HPDE6-E6E7 (cell line): ENCODE data around the gene BCAP31.
"Not testable (repeated sequence)": the region's sequence is repeated elsewhere in the genome, so short reads cannot be mapped to it uniquely, and the experiment has no call there.

Experiments used
- DNase-seq: peaks from one replicate; pipeline ENCODE4 v3.0.0; 2011; ENCODE audit warnings: missing footprints; ENCODE audit errors: extremely low spot score

BCAP31 gene

DNA sequence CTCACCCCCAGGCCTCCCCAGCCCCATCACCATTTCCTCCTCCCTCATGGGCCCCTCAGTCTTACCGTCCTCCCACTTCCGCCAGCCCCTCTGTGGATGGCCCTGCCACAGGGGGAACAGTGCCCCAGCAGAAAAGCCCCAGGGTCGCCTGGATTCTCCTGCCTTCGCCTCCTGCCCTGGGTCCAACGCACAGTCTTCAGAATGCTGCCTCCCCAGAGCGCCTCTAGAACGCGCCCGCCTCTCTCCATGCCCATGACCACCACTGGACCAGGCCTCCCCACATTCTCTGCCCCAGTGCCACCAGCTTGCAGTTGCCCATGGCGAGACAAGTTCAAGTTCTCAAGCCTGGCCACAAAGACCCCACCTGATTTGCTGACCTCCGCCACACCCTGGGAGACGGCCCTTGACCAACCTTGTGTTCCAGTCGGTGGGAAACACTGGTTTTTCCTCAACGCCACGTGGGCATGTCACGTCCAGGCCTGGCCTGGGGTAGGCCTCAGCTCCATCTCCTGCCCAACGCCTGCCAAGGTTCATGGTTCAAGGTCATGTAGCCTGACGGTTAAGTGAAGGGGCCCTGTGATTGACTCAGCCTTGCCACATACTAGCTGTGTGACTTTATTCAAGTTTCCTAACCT lies 39.2 kb upstream of the BCAP31 start:
- DNase-seq = no peak

DNA sequence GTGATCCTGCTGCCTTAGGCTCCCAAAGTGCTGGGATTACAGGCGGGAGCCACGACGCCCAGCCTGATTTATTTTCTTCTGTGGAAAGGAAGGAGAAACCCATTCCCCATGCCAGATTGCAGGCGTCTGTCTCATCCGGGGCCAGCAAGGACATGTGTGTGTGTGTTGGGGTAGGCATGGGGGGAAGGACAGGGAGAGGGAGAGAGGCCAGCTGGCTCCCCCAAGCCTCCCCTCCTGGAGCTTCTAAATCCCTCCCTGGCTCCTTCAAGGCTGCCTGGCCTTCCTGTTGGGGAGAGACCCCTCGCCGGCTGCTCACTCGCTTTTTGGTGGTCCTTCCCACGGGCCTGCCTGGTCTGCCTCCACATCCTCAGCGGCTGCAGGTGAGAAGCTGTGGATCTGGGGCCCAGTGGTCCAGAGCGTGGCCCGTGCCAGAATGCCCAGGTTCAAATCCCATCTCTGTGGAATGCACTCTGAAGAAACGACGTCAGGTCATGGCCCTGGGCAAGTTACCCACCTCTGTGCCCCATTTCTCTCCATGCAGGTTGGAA lies 38.5 kb upstream of the BCAP31 start:
- no peak for DNase-seq

- DNase-seq = no peak
These were observed 37.7 kb upstream of the BCAP31 start for GRCh38 chrX:153761863-153762262.

- no peak for DNase-seq
These were observed 30.9 kb upstream of the BCAP31 start for GRCh38 chrX:153755136-153755535.

DNA sequence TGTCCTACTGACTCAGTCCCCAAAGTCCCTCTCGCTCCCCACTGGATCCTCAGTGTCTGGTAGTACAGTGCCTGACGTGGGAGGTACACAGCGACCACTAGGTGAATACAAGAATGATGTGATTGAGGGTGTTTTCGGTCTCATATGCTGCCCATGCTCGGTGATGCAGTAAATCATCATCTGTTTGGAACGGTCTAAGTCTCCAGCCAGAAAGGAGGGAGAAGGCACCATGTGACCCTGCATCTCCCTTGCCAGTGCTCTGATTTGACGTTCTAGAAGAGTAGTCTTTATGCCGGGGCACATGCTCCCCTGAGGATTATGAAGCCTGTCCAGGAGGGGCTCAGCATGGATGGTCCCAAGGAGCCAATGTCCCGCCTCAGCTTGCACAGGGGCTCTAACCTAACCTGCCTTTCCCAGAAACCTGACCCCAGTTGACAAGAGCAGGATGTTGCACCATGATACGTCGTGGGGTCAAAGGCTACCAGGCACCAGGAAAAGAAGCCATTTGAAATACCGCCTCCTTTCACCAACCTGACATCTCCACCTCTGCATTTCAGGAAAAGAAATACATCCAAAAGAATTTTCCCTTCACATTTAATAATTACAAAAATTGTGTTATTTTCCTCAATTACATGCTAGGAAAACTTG lies 26.1 kb upstream of the BCAP31 start:
- DNase-seq = no peak

- not testable (repeated sequence) for DNase-seq
These were observed 24.8 kb upstream of the BCAP31 start for GRCh38 chrX:153749017-153749416.

DNA sequence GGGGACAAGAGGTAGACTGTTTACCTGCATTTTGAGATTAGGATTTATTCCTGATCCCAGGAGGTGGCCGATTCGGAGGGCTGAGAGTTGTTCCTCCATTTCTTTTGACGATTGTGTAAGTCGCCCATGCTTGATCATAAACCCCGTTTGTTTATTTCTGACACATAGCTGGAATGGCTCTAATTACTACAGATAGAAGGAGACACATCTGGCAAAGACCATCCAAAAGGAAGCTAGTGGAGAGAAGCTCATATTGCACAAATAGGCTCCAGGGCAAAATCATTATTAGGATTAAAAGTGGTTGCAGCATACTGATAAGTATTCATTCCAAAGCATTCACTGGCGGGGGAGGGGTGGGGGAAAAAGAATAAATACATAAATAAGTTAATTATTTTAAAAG lies 22.8 kb upstream of the BCAP31 start:
- DNase-seq = not testable (repeated sequence)

DNA sequence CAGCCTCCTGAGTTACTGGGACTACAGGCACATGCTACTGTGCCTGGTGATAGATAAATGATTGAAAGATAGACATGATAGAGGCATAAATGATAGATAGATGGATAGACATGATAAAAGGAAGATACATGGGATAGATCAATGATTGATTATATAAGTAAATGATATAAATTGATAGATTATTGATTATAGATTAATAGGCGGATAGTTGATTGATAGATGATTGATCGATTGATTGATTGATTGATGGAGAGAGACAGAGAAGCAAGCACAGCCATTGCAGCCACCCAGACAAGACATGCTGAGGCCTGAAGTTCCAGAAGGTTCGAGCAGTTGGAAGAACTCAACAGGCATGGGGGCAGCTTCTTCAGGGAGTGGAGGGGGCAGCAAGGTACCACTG lies 22.2 kb upstream of the BCAP31 start:
- DNase-seq = no peak

GRCh38 chrX:153745067-153745433 lies 20.9 kb upstream of the BCAP31 start:
- not testable (repeated sequence) for DNase-seq

DNA sequence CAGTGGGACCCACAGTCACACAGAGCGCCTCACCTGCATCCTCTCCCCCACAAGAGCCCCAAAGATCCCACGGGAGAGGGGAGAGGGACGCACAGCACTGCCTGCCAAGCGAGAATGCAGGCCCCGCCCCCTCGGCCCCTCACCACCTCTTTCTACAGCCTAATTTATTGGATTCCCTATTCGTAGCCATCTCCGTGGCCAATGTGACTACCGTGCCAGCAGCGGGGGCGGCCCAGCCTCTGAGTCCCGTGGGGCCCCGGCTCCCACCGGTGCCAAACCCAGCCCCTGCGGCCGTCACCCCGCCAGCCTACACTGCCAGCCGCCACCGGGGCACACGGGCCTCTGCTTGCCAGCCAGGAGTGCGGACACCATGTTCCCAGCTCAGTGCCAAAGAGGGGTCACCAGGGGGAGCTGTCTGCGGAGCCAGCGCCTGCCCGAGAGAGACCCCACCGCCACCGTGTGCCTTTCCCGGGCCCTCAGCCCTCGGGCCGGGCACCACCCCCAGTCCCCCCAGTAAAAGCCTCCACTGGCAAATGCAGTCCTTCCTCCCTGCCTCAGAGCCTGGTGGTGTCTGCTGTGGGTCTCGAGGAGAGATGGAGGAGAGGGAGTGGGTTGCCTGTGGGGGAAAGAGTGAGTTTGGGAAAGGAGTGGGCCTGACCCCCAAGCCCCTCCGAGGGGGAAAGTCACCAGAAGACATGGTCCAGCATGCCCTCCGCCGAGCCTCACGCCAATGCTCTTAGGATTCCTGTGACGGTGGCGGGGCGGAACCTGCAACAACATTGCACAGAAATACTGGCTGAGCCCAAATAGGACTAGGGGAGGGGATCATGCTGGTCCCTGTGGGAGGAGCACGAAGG lies 20.3 kb upstream of the BCAP31 start:
- no peak for DNase-seq

DNA sequence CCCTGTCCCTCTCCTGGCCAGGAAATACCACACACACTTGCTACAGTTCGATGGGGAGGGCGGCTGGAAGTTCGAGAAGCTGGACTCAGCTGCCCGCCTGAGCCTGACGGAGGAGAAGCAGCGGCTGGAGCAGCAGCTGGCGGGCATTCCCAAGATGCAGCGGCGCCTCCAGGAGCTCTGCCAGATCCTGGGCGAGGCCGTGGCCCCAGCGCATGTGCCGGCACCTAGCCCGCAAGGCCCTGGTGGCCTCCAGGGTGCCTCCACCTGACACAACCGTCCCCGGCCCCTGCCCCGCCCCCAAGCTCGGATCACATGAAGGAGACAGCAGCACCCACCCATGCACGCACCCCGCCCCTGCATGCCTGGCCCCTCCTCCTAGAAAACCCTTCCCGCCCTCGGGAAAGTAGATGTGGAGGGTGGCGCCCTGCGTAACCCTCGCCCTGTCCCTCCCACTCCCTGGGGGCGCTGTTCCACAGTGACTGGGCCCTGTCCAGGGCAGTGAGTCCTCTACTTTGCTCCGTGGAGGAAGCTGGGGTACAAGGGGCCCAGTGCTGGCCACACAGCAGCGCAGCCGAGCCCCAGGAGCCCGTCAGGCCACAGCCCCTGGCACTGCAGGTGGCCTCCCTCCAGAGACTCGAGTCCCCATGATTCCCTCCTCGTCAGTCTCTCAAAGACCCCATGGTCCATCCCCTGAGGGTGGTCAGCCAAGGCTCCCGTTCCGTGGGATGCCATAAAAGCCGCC lies 19.5 kb upstream of the BCAP31 start:
- not testable (repeated sequence) for DNase-seq

DNA sequence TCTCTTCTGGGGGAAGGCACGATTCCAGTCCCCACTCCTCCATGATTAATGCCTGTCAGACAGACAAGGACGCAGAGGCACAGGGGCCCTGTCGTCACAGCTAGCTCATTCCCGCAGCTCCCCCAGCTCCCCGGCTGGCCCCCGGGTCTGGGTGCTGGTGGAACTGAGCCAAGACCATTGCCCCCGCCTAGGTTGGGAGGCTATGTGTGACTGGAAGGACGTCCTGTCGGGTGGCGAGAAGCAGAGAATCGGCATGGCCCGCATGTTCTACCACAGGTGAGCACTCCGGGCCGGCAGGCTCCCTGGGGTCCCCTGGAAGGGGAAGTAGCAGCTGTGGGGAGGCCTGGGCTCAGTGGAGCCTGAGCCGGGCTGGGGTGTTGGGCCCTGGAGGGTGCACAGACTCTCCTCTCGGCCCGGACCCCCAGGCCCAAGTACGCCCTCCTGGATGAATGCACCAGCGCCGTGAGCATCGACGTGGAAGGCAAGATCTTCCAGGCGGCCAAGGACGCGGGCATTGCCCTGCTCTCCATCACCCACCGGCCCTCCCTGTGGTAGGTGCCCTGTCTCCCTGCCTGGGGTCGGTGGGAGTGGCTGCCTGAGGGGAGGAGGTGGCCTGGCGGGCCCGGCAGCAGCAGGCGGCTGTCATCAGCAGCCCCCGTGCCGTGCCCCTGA lies 18.7 kb upstream of the BCAP31 start:
- DNase-seq = not testable (repeated sequence)

- DNase-seq = not testable (repeated sequence)
These were observed 17.9 kb upstream of the BCAP31 start for GRCh38 chrX:153742111-153742510.

DNA sequence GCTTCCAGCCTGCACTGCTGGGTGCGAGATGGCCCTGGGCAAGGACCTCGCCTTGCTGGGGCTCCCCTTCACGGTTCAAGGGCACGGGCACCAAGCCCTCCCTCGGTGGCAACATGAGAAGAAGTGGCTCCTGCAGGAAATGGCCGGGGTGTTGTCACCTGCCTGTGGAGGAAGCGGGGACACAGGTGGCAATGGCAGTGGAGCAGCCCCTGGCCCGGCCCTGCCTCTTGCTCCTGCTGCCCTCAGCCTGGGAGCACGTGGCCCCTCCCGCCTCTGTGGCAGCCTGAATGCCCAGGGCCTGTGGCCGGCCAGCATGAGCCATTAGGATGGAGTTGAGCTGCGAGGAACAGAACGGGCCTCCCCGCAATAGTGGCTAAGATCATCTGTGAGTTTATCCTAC lies 17.3 kb upstream of the BCAP31 start:
- no peak for DNase-seq

GRCh38 chrX:153740631-153741222 lies 16.5 kb upstream of the BCAP31 start:
- no peak for DNase-seq

GRCh38 chrX:153739754-153740486 lies 15.7 kb upstream of the BCAP31 start:
- DNase-seq = peak; percentile 68

- DNase-seq = no peak
These were observed 13.9 kb upstream of the BCAP31 start for GRCh38 chrX:153738056-153738605.

DNA sequence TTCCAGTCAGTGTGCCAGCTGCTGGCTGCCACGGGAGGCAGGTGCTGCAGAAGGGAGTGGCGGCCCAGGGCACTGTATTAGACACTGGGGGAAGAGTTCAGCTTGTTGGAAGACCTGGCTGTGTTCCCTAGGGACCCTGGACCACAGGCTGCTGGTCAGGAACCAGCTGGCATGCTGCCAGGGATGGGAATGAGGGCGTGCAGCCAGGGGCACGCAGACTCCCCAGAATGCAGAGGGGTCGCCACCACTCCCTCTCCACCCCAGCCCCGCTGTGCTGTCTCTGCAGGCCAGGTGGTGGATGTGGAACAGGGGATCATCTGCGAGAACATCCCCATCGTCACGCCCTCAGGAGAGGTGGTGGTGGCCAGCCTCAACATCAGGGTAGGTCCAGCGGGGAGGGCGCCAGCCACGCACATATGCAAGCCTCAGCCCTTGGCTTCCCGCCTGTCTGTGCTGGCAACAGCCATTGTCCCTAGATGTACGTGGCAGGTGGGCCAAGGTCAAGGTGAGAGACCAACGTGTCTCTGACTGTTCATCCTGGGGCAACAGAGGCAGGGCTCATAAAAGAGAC lies 12.8 kb upstream of the BCAP31 start:
- DNase-seq = no peak

DNA sequence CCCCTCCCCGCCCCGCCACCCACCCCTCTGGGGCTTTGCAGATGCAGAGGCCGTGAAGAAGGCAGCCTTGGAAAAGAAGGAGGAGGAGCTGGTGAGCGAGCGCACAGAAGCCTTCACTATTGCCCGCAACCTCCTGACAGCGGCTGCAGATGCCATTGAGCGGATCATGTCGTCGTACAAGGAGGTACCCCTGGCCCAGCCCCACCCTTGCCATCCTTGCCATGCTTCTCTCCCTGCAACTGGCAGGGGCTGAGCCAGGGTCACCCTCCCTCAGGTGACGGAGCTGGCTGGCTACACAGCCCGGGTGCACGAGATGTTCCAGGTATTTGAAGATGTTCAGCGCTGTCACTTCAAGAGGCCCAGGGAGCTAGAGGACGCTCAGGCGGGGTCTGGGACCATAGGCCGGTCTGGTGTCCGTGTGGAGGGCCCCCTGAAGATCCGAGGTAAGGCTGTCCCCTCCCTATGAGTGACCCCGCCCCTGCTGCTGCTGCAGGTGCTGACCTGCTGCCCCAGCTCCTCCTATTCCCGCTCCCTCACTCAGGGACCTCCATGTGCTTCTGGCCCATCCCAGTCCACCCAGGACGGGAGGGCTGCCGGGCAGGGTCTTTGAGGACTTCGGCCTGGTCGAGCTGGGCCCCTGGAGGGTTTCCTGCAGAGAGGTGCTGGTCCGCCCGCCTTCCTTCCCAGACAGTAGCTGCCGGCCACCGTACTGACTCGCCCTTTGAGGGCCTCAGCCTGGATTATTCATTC lies 12.1 kb upstream of the BCAP31 start:
- no peak for DNase-seq
